Fibroblast of peridontal ligament (primary cell): Measurements from ENCODE around the gene LETM1.

ENCODE experiments used
- DNase-seq: peaks from one replicate; pipeline ENCODE4 v3.0.0-alpha.2; 2010; ENCODE audit errors: extremely low read depth

LETM1 gene

GRCh38 chr4:1807332-1807777 is 48.6 kb downstream of the LETM1 start:
- DNase-seq, result no peak

- no peak for DNase-seq
These were observed 49.2 kb downstream of the LETM1 start for GRCh38 chr4:1806596-1807331.

GRCh38 chr4:1806223-1806564 is 49.8 kb downstream of the LETM1 start:
- DNase-seq, result no peak

- no peak for DNase-seq
These were observed 50.3 kb downstream of the LETM1 start for GRCh38 chr4:1805493-1806222.

- no peak for DNase-seq
These were observed 51.1 kb downstream of the LETM1 start for GRCh38 chr4:1804638-1805492.

GRCh38 chr4:1803523-1804423 is 52.2 kb downstream of the LETM1 start:
- DNase-seq, result no peak

- no peak for DNase-seq
These were observed 53.0 kb downstream of the LETM1 start for GRCh38 chr4:1802720-1803522.

- DNase-seq, result no peak
These were observed 53.7 kb downstream of the LETM1 start for GRCh38 chr4:1802151-1802715.

- DNase-seq, result no peak
These were observed 54.5 kb downstream of the LETM1 start for GRCh38 chr4:1801286-1801958.

- DNase-seq, result no peak
These were observed 55.2 kb downstream of the LETM1 start for GRCh38 chr4:1800805-1801204.

GRCh38 chr4:1799387-1800375 is 56.3 kb downstream of the LETM1 start:
- no peak for DNase-seq

- DNase-seq, result no peak
These were observed 57.2 kb downstream of the LETM1 start for GRCh38 chr4:1798580-1799386.

- DNase-seq, result no peak
These were observed 57.9 kb downstream of the LETM1 start for GRCh38 chr4:1797861-1798579.

- no peak for DNase-seq
These were observed 58.6 kb downstream of the LETM1 start for GRCh38 chr4:1797298-1797860.

GRCh38 chr4:1796486-1797204 is 59.3 kb downstream of the LETM1 start:
- no peak for DNase-seq
